GM18499 (cell line): Measurements from ENCODE around the gene SPDYE2B.
"Not testable (repeated sequence)": the region's sequence is repeated elsewhere in the genome, so short reads cannot be mapped to it uniquely, and the experiment has no call there.

Experiments
- ATAC-seq: cut with Tn5 transposase; IDR thresholded peaks from one replicate; pipeline ENCODE4 v1.9.1; 2021; ENCODE audit warnings: moderate number of reproducible peaks; ENCODE audit not compliant: insufficient read depth, unreplicated experiment

Gene SPDYE2B

GRCh38 chr7:102638848-102639247 lies 11.3 kb upstream of the SPDYE2B start:
- ATAC-seq: not testable (repeated sequence)

GRCh38 chr7:102642691-102643090 lies 7.4 kb upstream of the SPDYE2B start, which contains the start of gene UPK3BL1:
Gene UPK3BL1 (minus strand): TSS chr7:102642791. CDS start chr7:102642741, 50 bp downstream.
- ATAC-seq: not testable (repeated sequence)

- ATAC-seq: not testable (repeated sequence)
These were observed 6.7 kb upstream of the SPDYE2B start for GRCh38 chr7:102643404-102643803.

- ATAC-seq: not testable (repeated sequence)
These were observed 2.3 kb upstream of the SPDYE2B start for GRCh38 chr7:102647813-102648212.

GRCh38 chr7:102664765-102665164 lies 14.6 kb downstream of the SPDYE2B start:
- not testable (repeated sequence) for ATAC-seq

GRCh38 chr7:102666850-102667249 lies 16.7 kb downstream of the SPDYE2B start:
- not testable (repeated sequence) for ATAC-seq

GRCh38 chr7:102667523-102667922 lies 17.4 kb downstream of the SPDYE2B start:
- not testable (repeated sequence) for ATAC-seq

GRCh38 chr7:102671166-102671955 lies 21.2 kb downstream of the SPDYE2B start, which contains the start of gene POLR2J2:
Gene POLR2J2 (minus strand): TSS chr7:102671663. CDS start chr7:102671601, 62 bp downstream.
- ATAC-seq: peak; percentile 62

GRCh38 chr7:102671956-102672307 lies 21.8 kb downstream of the SPDYE2B start:
- peak; percentile 16 for ATAC-seq

- not testable (repeated sequence) for ATAC-seq
These were observed 23.4 kb downstream of the SPDYE2B start for GRCh38 chr7:102673447-102674067.

GRCh38 chr7:102675545-102675944 lies 25.4 kb downstream of the SPDYE2B start:
- not testable (repeated sequence) for ATAC-seq

GRCh38 chr7:102680780-102681179 lies 30.7 kb downstream of the SPDYE2B start:
- not testable (repeated sequence) for ATAC-seq

- ATAC-seq: not testable (repeated sequence)
These were observed 32.4 kb downstream of the SPDYE2B start for GRCh38 chr7:102682560-102682959.

GRCh38 chr7:102688299-102689036 lies 38.3 kb downstream of the SPDYE2B start:
- ATAC-seq: not testable (repeated sequence)

- ATAC-seq: not testable (repeated sequence)
These were observed 39.5 kb downstream of the SPDYE2B start for GRCh38 chr7:102689436-102690282.

GRCh38 chr7:102690602-102691001 lies 40.5 kb downstream of the SPDYE2B start:
- not testable (repeated sequence) for ATAC-seq

GRCh38 chr7:102694008-102694407 lies 43.9 kb downstream of the SPDYE2B start:
- not testable (repeated sequence) for ATAC-seq

- ATAC-seq: not testable (repeated sequence)
These were observed 45.0 kb downstream of the SPDYE2B start for GRCh38 chr7:102695033-102695552.

GRCh38 chr7:102696009-102696408 lies 45.9 kb downstream of the SPDYE2B start:
- not testable (repeated sequence) for ATAC-seq
